Activated effector memory CD4-positive, alpha-beta T cell treated with Interleukin-2 at 50 U/mL for 16 hours (primary cell): Measurements from ENCODE around the gene DOK3.
"Not testable (repeated sequence)": the region's sequence is repeated elsewhere in the genome, so short reads cannot be mapped to it uniquely, and the experiment has no call there.

Source experiments
- DNase-seq: peaks from one replicate; pipeline ENCODE4 v3.0.0-alpha.2; 2020

The DOK3 gene

DNA sequence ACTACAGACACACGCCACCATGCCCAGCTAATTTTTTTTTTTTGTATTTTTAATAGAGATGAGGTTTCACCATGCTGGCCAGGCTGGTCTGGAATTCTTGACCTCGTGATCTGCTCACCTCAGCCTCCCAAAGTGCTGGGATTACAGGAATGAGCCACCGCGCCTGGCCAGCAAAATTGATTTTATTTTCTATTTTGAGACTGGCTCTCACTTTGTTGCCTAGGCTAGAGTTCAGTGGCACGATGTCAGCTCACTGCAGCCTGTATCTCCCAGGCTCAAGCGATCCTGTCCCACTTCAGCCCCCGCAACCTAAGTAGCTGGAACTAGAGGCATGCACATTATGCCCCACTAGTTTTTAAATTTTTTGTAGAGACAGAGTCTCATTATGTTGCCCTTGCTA is 24.8 kb upstream of the DOK3 start:
- not testable (repeated sequence) for DNase-seq

GRCh38 chr5:177531209-177531940 is 21.7 kb upstream of the DOK3 start:
- no peak for DNase-seq

DNA sequence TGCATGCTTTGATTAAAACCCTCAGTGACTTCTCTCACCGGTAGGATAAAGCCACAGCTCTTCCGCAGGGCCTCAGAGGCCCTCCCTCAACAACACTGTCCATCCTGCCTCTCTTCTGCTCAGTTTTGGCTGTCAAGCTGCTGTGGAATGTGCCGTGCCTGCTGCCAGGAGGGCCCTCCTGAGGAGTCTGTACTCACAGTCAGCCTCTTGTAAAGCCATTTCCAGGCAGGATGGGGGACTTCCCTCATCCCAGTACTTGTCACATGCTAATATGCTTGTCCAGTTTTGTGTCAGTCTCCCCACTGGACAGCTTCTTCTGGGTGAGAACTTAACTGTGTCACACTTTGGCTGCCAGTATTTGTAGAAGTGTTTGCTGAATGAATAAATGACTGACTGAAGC is 21.0 kb upstream of the DOK3 start:
- DNase-seq = no peak

DNA sequence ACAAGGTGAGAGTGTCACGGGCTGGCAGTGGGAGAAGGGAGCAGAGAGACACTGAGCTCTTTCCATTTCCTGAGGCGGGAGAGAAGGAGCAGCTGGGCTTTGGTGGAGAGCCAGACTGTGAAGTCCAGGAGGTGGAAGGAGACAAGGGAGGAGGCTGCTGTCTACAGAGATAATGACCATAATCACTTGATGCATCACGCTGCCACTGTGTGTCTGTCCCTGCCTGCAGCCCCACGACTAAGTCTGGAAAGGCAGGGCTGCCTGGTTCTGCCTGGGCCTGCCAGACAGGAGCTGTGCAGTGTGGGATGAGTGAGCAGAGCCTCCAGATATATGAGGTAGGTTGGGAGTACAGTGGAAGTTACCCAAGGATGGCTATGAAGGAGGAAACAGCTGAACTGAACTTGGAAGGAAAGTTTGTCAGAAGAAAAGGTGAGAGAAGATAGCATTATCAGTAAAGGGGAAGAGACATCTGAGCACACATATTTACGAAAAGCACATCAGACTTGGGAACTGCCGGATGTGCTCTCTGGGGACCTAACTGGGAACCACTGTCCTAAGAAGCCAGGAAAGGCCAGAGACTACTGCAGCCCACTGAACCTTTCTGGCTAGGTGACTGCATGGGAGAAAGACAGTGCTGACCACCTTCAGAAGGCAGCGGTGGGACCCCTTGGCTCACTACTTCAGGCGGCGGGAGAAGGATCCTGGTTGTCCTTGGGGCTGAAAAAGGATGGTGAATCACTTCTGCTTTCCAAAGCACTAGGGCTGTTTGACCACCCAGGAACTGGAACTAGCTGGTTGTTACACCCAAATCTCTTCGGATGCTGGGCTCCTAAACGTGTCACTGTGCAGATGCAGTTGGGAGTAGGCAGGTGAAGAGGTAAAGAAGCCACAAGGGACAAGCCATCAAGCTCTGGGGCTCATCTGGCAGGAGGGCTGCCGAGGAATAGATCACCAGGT is 19.9 kb upstream of the DOK3 start:
- no peak for DNase-seq

DNA sequence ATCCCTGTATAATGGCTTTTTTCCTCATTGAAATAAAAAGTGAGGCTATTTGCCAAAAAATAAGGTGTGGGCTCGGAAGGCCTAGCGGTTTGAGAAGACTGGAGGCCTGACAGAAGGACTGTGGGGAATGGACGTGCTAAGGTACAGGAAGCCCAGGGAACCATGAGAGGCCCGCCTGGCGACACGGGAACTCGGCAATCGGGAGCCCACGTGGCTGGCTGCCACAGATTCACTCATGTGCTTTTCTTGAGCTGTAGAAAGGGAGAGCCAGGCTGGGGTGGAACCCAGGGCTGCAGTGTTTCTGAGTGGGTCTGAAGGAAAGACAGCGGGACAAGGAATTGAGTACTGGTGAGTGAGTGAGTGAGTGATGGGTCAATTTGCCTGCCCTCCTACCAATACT is 19.0 kb upstream of the DOK3 start:
- no peak for DNase-seq

- DNase-seq = no peak
Measured at GRCh38 chr5:177527595-177527994, 18.0 kb upstream of the DOK3 start.

DNA sequence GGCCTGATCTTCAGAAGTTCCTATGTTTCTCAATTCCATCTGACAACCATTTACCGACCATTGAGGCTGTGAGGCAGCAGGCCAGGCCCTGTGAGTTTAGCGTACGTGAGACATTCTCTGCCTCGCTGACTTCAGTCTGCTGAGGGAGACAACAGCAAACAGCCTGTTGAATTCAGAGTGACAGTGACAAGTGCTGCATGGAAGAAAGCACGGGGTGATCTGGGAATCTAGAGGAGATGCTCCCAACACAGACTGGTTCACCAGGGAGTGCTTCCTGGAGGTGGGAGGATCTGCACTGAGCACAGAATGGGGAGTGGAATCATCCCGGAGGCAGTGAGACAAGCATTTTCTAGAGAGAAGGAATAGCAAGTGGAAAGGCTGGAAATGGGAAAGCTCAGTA is 17.2 kb upstream of the DOK3 start:
- DNase-seq = no peak

DNA sequence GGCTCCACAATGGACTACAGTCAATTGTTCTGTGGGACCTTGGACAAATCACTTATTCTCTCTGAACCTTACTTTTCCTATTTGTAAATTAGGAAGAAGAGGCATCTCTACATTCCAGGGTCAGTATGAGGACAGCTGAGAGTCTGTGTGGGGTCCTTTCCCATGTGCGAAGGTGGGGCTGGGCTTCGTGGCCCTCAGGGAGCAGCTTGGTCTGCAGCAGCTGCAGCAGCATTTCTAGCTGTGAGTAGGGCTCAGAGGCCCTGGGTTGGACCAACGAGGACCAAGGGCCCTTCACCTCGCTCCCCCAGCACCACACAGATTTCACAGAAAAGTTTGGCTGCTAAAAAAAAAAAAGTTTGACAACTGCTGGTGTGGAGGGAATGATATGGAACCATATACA is 16.6 kb upstream of the DOK3 start:
- DNase-seq = no peak

DNA sequence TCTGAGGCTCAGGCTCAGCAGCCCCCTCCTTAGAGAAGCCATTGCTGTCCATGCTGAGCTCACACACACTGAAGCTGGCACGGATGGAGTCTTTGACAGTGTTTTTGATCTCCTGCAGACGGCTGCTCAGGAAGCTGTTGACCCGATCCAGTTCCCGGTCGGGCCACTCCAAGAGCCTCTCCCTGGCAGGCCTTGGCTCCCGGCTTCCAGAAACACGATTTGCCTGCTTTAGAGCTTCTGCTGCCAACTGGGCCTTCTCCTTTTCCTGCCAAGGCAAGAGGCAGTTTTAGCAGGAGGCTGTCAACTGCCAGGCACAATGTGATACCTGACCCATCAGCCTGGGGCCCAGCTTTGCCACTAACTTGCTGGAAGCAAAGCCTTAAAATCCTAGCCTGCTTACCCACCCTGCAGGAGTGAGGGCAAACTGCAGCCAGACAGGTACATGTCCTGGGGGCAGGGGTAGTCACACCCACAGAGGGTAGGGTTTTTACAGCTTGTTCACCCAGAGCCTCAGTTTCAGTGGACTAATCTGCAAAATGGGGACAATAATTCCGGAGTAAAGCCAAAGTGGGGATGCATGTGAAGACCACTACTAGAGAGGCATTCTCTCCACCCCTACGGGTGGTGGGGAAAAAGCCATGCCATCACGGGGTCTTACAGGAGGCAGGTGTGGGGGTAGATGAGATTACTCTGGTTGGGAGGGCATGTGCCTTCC is 15.5 kb upstream of the DOK3 start:
- DNase-seq = no peak

DNA sequence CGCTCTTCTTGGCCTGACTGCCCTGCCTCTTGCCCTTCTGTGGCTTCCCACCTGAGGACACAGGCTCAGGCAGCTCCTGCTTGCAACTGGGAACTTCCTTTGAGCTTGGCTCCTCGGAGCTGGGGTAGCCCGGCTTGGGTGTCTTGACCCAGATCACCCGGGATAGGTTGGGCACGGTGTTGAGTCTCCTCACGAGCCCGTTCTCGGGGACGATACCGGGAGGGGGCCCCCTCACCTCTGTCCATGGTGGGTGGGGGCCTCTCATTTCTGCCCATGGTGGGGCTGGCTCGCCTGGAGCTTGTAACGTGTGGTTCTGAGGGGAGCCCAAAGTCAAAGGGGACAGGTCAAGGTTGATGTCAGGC is 14.9 kb upstream of the DOK3 start:
- DNase-seq = no peak

DNA sequence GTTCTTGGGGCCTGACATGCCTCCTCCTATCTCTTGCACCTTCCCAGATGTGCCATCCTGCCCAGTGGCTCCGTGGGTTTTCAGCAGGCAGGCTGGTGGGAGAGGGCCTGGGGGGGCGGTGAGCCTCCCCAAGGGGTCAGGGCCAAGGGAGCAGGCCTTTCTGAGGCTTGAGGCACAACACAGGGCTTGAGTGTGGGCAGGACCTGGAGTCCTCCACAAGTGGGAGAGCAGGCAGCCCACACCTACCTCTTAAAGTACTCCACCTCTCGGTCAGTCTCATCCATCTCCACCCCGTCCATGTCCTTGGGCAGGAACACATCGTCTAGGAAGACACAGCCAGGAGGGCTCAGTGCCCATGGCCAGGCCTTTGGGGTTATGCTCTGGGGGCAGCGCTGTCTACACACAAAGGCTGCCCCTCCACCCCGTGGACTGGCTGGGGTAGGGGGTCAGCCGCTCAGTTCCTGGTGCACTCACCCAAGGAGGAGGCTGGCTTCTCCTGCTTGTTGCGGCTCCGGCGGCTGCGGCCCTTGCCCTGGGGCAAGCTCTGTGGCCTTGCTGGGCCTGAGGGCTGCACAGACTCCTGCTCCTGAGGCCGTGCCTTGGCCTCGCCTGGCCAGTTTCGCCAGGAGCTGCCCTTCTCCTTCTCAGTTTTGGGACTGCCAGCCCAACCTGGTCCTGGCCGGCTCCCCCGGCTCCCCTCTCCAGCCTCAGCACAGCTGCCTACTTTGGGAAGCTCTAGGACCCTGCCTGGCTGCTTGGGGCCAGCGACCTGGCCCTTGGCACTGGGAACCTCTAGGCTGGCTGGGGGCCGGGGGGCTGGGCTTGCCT is 14.3 kb upstream of the DOK3 start:
- DNase-seq = no peak

DNA sequence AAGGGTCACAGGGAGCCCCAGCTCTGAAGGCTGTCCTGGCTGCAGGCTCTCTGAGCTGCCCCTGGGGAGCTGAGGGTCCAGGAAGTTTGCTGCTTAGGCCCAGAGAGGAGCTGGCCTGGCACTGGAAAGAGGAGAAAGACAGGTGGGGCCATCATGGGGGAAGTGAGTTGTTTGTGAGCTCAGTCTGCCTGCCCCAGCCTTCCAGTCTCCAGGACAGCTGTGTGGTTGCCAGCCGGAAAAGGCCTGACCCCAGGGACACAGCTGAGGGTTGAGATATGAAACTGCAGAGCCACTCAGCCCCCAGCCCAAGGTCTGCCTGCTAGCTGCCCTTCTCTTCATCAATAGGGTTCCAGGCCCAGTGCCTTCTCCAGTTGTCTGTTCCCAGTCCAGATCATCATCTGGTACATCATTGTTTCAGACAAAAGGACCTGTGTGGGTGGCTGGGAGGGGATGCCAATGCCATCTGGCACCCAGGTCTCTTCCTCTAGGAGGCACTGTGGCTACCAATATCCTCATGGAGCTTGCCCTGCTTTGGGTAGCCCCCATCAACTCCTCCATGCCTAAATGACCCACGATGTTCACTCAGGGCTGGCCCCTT is 11.4 kb upstream of the DOK3 start:
- no peak for DNase-seq

- DNase-seq = no peak
Measured at GRCh38 chr5:177520271-177520670, 10.6 kb upstream of the DOK3 start.

DNA sequence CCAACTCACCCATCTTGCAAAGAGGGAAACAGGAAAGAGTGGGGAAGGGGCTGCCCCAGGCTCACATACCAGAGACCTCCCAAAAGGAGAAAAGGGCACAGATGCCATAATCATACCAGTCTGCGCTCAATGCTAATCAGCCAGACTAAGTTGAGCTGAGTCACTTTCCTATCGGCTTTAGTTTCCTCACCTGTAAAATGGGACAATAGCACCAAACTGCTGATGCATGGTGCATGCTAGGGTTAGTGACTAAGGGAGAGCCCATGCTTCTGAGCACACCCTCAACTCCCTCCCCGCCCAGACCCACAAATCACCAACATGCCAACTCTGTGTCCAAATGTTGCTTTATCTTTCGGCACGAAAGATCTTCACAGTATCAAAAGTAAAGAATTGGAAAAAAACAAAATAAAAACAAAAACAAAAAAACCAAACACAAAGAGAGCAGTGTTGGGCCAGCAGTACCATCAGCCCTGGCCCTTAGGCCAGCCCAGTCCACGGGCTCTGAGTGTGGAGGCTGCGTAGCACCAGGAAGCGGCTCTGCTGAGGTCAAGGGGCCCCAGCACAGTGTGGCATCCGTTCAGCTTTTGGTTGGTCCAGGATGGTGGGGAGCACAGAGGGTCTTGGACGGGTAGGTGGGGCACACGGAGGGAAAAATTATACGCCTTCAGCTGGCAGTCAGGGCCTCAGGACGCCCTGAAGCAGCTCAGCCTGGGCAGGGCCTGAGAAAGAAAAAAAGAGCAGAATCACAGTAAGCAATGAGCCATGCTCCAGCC is 10.0 kb upstream of the DOK3 start:
- no peak for DNase-seq

GRCh38 chr5:177516601-177517568 is 7.3 kb upstream of the DOK3 start, which contains the start of gene DDX41:
Gene DDX41 (minus strand): TSS chr5:177516961. CDS start chr5:177516945, 16 bp downstream.
- peak; percentile 93 for DNase-seq

DNA sequence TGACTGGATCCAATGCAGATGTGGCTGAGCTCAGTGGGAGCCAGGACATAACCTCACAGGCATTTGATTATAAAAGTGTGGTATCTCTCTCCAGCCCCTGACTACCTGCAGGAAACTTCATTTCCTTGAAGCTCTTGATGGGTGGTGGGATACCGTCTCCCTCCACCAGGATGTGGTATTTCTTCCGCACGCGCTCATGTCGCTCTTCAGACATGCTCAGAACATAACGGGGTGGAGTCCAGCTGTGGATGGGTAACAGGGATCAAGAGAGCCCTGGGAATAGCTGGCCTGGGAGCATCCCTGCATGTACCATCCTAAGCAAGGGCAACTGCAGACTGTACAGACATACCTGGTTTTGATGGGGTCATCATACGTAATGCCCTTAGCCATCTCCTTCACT is 6.0 kb upstream of the DOK3 start:
- no peak for DNase-seq

GRCh38 chr5:177514541-177514940 is 4.9 kb upstream of the DOK3 start:
- DNase-seq = no peak

DNA sequence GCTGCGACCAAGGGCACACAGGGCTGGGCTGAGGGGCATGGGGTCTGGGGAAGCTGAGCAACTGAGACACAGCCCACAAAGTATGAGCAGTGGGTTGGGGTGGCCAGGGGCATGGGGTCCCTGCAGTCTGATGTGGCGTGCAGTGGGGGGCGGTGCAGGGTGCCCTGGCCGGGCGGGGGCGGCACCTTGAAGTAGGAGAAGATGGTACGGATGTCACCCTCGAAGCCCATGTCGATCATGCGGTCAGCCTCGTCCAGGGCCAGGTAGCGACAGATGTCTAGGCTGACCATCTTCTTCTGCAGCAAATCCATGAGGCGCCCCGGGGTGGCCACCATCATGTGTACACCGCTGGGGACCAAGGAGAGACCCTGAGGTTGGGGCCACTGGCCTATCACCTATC is 3.9 kb upstream of the DOK3 start:
- no peak for DNase-seq

GRCh38 chr5:177512736-177513380 is 3.2 kb upstream of the DOK3 start:
- DNase-seq = no peak
